GM11168 (cell line): ENCODE measurements around the gene EDN1.

ENCODE experiments used
- in situ Hi-C: fragments of 300-500 bp; cut with MboI; formaldehyde crosslinking; loops from one replicate; pipeline ENCODE4 v1.12.0; 2022; ENCODE audit warnings: low sequenced_read_pairs; ENCODE audit not compliant: unreplicated experiment

Gene EDN1

DNA sequence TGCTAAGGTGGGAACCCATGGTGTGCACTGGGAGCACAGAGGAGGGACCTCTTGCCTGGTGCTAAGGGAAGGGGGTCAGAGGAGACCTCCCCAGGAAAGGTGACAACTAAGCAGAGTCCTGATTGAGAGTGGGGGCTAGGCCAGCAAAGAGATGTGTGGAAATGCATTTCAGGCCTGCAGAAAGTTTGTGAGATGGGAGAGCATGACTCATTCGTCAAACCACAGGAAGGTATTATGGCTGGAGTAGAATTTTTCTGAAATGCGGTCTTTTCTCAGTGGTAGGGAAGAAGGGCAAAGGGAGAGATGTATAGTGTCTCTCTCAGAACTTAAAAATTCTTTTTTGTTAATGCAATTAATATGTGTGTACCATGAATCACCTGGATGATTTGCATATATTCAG is 23.6 kb upstream of the EDN1 start:
- in situ Hi-C loops = no loop called here

DNA sequence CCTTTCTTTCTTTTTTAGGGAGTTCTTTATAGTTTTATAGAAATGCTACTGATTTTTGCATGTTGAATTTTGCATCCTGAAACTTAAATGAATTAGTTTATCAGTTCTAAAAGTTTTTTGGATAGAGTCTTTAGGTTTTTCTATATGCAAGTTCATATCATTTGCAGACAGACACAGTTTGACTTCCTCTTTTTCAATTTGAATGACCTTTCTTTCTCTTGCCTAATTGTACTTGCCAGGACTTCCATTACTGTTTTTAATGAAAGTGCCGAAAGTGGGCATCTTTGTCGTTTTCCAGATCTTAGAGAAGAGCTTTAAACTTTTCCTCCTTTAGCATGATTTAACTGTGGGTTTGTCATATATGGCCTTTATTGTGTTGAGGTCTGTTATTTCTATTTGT is 21.1 kb upstream of the EDN1 start:
- in situ Hi-C loops = no loop called here

DNA sequence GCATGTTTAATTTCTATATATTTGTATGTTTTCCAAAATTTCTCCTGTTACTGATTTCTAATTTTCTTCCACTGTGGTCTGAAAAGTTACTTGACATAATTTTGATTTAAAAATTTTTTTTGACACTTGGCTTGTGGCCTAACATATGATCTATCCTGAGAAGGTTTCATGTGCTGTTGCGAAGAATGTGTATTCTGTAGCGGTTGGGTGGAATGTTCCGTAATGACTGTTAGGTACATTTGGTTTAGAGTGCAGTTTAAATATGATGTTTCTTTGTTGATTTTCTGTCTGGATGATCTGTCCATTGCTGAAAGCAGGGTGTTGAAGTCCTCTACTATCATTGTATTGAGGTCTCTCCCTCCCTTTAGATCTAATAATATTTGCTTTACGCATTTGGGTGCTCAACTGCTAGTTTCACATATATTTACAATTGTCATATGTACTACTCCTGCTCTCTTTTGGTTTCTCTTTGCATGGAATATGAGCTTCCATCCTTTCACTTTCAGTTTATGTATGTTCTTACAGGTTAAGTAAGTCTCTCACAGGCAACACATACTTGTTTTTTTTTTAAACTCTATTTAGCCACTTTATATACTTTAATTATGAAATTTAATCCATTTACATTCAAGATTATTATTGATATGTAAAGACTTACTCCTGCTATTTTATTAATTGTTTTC is 19.5 kb upstream of the EDN1 start:
- in situ Hi-C loops = no loop called here

DNA sequence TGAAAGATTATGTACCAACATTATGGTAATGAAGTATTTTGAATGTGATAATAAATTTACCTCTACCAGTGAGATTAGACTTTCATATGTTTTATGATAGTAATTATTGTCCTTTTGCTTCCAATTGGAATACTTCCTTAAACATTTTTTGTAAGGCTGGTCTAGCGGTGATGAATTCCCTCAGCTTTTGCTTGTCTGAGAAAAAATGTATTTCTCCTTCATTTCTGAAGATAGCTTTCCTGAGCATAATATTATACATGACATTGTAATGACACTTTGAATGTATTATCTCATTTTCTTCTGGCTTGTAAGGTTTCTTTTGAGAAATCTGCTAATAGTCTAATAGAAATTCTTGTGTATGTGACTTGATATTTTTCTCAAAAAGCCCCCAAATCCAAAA is 18.6 kb upstream of the EDN1 start:
- in situ Hi-C loops = no loop called here

DNA sequence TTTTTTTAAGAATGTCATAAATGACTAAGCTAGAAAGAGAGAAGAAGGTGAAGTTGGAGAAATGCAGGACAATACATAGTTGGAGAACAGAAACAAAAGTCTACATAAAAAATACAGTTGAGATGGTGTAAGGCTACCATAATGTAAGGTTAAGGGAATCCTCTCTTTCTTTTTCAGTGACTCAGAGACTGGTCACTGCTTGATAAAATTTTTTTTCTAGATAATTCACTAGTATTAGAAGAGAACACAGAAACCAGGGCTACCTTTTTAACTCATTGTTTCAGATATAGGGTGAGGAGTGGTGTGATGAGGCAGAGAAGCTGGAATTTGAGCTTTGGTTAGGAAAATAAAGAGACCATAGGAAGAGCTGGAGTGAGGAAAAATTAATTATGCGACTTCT is 18.2 kb upstream of the EDN1 start:
- in situ Hi-C loops = no loop called here

DNA sequence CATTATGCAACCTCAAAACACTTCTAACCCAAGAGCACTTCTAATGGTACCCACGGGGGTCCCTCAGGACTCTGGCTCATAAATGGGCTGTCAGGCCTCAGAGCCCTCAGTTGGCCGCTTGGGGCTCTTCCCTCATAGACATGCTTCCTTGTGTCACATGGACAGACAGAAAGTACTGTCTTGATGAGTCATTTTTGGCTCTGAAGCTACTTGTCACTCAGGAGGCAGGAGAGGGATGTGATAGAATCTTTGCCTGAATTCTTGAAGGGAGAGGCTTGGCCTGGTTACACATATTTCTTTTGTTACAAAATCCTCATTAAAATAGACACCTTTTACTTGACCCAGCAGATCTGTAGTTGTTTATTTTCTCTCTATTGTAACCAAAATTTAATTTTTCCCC is 15.1 kb upstream of the EDN1 start:
- in situ Hi-C loops = no loop called here

DNA sequence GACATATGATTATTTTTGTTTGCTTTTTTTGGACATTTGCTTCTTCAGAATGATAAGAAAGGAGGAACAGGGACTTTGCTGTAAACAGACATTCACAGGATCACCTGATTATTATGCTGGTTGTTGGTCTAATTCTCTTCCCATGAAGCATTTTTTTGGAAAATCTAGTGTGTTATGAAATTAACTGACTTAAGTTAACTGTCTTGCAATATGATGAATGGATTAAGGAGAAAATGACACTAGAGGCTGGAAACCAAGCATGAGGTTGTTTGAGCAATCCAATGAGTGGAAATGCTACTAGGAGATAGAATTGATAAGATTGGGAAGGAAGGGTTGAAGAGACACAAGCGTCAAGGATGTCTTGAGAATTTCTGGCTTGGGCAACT is 13.2 kb upstream of the EDN1 start:
- in situ Hi-C loops = no loop called here

DNA sequence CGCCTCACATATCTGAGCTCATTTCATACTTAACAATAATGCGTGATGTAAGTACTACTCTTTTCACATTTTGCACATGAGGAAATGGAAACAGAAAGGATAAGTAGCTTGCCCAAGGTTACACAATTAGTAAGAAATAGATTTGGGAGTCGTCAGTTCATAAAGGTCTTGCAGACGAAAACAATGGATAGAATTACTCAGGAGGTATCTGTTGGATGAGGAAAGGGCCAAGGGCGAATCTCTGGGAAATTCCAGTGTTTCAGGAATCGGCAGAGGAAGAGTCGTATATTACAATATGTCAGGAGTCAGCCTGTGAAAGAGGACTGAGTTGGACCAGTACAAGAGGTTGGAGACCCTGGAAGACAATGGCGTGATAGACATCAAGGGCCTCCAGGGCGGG is 12.8 kb upstream of the EDN1 start:
- in situ Hi-C loops = no loop called here

DNA sequence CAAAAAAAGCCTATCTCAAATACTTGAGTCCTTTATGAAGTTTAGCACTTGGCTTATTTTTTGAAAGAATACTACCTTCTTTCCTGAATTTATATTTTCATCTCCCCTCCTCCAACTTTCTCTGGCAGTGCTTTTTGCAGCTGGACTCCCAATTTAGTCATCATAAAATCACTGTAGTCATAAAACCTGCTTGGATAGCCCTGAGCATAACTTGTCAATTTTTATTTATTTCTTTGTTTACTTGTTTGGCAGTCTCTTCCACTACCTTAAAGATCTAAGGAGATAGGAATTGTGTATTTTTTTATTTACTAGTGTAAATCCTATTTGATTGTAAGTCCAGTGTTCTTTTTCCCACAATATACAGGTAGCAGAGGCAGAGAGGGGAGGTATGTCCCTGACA is 11.2 kb upstream of the EDN1 start:
- in situ Hi-C loops = no loop called here

DNA sequence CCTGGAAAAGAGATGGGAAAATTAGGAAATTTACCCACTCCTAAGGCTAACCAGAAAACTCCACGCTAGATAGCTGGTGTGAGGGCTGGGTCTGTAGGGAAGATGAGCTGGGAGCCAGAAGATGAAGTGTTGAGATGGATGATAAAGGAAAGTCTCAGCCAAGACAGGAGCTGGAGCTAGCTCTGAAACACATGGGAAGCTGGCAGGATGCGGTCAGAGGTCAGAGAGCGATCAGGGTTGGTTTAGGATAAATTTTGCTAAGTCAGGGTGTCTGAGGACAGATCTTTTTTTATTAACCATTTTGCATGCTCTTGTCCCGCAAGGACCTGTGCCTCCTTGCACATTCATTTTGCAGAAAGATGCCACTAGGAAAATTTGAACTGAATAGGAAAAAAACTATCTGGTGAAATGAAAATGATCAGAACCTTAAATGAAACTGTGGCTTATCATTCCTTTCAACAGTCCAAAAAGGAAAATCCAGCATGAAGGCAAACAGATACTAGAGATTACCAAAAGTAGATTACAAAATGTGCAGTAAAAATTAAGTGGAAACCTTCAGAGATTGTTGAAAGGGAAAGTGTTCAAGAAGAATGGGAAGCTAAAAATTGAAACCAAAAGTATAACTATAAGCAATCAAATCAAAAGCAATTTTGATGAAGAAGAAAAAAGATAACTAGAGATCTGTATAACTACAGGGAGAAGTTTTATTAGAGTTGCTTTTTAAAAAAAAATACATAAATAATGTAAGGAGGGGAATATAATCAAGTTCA is 10.7 kb upstream of the EDN1 start:
- in situ Hi-C loops = no loop called here

DNA sequence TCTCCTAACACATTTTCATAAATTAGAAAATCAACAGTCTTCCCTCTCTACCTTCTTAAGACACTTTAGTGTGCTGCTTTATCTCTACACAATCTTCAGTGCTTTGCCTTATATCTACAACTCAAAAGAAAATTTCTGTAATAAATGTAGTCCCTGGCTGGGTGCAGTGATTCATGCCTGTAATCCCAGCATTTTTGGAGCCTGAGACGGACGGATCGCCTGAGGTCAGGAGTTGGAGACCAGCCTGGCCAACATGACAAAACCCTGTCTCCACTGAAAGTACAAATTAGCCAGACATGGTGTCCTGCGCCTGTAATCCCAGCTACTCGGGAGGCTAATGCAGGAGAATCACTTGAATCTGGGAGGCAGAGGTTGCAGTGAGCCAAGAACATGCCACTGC is 9.7 kb upstream of the EDN1 start:
- in situ Hi-C loops = no loop called here

DNA sequence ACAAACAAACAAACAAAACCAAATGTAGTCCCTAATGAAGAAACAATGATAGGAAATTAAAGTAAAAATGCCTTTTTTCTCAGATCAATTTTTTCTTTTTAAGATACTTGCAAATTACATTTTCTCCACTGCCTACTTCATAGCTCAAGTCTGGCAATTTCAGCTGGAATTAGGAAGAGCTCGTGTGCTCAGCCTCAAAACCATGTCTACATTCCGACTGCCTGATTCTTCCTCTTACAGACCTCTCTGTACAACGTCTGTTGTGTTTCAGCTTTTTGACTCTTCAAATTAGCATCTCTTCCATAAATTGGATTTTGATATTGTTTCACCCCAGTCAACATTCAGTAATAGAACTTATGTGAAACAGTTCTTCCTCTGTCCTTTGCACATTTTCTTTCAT is 9.3 kb upstream of the EDN1 start:
- in situ Hi-C loops = no loop called here

DNA sequence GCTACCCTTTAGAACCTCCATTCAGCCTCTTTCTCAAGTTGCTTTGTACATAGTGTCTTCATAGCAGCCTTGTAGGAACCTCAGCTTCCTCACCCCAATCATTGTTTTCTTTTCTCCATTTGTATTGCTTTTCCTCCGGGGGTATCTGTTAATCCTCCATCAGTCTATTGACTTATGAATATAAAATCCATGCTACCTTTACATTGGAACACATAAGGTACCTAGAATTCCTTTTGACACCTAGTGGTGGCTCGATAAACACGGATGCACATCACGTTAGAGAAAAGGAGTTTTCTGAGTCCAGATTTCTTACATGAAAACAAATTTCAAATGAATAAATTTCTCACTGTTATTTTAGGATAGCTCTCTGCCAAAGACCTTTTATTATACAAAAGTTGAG is 6.3 kb upstream of the EDN1 start:
- in situ Hi-C loops = no loop called here

DNA sequence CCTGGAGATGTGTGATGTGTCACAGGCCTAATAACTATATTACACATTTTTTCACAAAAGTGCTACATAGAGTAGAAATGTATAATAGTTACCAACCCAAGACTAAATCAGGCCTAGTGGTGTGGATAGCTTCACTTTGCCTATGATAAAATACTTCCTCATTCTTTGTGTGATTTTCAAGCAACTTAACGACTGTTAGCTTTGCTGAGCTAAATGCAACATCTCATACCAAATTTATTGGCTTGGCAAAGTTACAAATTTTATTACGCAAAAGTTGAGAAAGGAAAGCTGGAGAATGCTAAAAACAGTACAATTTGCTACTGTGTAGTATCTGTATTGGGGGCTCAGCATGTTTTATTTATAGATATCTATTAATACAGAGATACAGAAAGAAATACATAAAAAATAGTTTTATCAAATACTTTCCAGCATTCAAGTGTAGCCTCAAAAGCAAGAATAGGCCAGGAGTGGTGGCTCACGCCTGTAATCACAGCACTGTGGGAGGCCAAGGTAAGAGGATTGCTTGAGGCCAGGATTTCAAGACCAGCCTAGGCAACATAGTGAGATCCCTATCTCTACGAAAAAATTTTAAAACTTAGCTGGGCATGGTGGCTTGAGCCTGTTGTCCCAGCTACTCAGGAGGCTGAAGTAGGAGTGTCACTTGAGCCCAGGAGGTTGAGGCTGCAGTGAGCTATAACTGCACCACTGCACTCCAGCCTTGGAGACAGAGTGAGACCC is 3.6 kb upstream of the EDN1 start:
- in situ Hi-C loops = no loop called here

DNA sequence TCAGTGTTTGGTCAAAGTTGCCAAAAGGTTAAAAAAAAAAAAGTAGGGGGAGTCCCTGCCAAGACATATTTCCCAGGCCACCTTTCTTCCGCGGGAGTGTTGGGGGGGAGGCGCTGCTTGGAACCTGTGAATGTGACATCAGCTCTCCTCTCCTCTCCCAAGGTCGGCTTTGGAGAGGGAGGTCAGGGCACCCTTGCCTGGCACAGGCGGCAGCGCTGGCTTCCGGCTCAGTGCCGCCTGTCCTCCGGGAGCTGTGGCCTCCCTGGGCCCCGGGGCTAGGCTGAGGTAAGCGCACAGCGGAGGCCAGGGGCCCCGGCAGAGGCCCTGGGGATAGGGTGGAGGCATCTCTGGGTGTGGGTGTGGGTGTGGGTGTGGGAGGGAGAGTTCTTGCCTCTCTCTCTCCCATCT is 1.9 kb upstream of the EDN1 start:
- in situ Hi-C loops = no loop called here

DNA sequence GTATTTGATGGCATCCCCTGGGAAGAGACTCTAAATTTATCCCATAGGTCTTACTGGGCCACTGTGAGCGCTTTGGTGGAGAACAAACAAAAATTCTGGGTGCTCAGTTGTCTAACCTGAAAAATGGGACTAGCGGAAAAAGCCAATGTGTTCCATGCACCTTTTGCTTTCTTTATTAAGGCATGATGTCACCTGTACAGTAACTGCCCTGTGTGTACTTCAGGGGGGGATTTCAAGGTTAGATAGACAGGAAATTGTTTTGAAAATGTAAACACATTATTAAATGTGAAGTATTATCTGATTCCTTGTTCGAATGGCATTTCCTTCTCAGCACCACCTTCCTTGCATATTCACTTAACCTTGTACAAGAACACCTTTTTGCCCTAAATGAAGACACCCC is 1.2 kb upstream of the EDN1 start:
- in situ Hi-C loops = no loop called here

DNA sequence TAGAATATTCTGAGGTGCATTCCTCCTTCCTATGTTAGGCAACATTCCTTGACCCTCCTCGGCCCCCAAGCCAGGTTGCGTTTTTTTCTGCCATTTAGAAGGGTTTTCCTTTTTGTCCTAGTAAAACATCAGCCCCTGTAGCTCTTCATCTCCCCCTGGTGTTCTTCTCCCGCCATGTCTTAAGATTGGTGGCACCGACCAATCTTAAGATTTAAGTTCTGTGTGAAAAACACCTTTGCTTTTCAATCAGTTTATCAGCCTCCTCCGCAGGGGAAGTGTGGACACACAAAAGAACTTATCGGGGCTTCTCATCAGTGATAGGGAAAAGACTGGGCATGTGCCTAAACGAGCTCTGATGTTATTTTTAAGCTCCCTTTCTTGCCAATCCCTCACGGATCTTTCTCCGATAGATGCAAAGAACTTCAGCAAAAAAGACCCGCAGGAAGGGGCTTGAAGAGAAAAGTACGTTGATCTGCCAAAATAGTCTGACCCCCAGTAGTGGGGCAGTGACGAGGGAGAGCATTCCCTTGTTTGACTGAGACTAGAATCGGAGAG is 719 bp upstream of the EDN1 start:
- in situ Hi-C loops = no loop called here

DNA sequence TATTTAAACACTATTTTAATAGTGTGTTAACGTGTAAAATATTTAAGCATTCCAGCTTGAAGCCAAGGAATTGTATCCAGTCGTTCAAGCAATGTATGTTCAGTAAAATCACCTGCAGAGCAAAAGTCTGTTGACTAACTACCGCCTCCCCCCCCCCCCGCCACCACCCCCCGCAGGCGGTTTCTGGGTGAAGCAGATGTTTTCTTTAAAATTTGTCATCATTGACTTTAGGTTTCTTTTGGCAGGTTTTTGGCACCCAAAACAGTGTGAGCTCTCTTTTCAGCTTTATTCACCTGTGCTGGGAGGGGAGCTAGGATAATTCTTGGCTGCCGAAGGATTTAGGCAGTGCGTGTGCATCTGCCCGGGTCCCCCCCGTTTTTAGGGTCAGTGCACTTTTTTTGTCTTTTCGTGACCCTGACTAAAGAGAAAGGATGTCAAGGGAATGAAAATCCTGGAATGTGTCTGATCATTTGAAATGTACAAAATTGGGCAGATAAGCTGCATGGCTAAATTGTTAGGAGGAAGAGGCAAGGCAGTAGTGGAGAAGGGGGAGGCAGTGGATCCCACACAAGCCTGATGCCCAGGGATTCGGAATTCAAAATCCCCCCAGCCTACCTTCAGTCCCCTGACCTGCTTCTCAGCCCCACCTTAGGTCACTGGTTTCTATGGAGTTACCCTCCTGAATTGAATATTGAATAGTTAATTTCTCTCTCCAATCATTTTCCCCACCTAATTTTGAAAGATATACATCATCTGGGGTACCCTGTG is 1.1 kb downstream of the EDN1 start:
- in situ Hi-C loops = loop anchor here (10.0 kb wide), 1 partner anchor 636 kb away; no protein-coding TSS in a partner anchor

DNA sequence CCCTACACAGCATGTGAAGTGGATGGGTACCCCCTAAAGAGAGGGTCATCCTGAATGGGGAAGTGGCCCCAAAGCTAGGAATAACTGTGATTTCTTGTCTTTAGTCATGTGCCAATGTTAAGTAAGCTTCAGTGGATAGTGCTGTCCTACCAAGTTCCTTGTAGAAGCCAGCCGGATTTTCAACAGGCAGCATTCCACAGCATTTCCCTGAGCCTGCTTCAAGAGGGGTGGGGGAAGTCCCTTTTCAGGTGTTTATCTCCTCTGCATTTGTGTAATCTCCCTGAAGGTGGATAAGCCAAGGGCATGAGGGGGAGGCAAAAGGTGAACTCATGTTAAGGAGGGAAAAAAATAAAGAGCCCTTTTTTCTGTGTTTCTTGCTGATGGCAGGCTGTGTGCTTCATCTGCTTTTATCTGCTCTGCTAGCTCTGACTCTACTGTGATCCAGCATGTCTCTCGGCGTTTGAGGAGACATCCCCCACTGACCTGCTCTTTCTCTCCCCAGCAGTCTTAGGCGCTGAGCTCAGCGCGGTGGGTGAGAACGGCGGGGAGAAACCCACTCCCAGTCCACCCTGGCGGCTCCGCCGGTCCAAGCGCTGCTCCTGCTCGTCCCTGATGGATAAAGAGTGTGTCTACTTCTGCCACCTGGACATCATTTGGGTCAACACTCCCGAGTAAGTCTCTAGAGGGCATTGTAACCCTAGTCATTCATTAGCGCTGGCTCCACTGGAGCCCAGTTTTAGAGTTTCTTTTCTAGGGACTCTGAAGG is 1.9 kb downstream of the EDN1 start:
- in situ Hi-C loops = loop anchor here (10.0 kb wide), 1 partner anchor 637 kb away; no protein-coding TSS in a partner anchor
